Activated CD8-positive, alpha-beta memory T cell treated with anti-CD3 and anti-CD28 coated beads, Interleukin-2, amount 50 U/mL, for 24 hours (primary cell): ENCODE results near the gene PEMT.

Experiments used
- DNase-seq: peaks from one replicate; pipeline ENCODE4 v3.0.0-alpha.2; 2020; ENCODE audit errors: extremely low read depth

PEMT gene

DNA sequence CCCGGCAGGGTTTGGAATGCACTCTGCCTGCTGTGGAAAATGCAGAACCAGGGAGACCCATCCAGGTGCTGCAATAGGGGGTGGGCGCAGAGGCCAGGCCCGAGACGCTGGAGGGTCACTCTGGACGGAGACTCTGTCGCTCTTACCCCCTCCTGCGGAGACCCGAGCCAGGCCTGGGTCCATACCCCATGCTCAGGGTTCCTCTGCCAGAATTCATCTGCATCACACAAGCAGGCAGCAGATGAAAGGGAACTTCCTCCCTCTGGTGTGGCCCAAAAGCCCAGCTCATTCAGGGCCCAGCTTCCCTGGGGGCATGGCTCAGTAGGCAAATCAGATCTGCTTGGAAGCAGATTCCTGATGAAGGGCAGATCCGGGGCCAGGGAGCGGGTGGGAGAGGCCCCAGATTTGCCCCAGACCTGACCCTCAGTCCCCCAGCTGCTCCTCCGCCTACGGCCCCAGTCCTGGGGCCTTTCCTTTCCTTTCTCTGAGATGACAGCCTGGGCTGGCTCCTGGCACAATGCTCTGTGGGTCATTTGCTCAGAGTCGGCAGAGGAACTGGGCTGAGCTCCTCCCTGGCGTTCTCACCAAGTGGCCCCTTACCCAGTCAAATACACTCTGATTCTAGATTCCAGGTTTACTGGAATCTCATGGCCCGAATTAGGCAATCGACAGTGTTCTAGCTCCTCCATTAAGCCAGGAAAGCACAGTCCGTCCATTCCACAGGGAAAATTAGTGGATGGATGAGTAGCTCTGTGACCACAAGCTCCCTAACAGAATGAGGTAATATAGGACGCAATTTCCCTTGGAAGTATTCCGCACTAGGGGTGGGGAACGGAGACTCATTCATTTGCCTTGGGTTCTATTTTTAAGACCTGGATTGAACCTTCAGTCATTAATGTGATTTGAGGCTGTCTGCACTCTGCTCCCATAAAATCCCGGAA, 76.2 kb downstream of the PEMT start:
- DNase-seq, result no peak

GRCh38 chr17:17514361-17514992, 77.0 kb downstream of the PEMT start:
- DNase-seq, result no peak

- no peak for DNase-seq
Observed at GRCh38 chr17:17513626-17514025, 77.9 kb downstream of the PEMT start.

GRCh38 chr17:17512866-17513265, 78.6 kb downstream of the PEMT start:
- DNase-seq, result no peak

DNA sequence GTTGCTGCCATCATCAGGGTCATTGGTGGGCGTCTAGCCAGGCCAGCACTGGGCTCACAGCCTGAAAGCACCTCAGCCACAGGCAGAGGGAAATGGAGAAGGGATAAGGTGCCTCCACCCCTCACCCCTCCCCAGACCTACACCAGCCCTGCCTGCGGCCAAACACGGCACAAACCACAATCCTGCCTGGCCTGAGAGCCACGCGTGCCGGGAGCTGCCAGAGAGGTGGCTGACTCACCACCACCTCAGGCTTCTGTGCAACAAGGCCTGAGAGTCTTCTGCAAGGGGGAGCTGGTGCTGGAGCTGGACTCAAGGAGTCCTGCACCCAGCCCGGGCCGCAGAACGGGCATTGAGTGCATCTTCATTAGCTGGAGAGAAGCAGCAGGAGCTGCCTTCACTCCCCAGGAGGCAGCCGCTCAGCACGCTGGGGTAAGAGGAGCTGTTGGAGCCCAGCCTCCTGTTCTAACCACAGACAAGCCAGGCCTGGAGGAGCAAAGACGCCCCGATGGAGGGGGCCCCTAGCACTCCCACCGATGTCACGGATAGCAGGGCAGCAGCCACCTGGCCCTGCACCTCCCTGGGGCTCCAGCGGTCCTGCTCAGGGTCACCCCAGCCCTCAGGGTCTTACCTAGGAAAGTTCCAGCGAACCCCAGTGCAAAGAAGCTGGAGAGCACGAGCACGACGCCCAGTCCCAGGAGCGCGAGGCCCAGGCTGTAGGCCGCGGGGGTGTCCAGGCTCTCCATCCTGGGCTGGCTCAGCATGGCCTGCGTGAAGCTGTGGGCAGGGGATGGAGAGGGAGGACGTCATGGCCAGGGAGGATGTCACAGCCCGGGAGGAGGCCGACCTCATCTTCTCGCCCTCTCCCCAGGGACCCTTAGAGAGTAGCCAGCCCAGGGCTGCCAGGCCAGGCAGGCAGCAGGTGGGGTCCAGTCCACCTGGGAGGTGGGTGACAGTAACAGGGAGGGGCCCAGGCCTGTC, 79.3 kb downstream of the PEMT start:
- no peak for DNase-seq

GRCh38 chr17:17511293-17511741, 80.2 kb downstream of the PEMT start:
- DNase-seq, result no peak

GRCh38 chr17:17510456-17511292, 80.8 kb downstream of the PEMT start:
- DNase-seq, result no peak

- DNase-seq, result no peak
Observed at GRCh38 chr17:17509601-17510425, 81.7 kb downstream of the PEMT start.

DNA sequence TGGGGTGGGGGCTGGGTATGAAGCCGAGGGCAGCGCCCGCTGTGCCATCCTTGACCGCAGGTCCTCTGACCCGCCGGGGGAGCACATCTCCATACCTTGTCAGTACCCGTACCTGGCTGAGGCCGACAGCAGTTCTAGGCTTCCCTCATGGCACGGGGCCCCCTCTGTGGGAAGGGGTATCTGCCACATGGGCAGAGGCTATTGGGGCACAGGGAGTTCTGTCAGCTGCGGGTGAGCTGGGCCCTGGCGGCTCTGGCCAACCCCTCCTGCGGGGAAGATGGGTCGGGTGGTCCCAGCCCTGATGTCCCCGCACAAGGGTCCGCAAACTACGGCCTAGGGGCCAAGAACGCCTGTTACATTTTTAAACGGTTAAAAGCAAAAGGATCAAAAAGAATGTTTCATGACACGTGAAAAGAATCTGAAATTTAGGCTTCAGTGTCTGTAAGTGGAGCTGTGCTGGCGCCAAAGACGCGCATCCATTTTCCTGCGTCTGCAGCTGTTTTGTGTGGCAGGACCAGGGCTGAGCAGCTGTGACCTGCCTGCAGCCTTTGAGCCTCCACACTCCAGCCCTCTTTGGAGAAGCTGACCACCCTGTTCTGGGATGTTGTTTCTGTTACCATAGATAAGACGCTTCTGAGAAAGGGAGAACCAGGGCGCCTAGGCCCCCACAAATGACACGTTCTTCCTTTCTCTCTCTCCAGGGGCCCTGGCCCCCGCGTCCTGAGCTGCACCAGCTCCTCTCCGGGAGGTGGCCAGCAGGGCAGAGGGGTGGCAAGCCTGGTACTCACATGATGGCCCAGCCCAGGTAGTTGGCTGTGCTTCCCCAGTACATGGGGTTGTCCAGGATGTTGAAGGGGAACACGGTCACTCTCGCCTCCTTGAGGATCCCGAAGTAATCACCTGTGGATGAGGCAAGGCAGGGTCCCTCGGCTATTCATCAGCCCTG, 82.6 kb downstream of the PEMT start:
- no peak for DNase-seq

DNA sequence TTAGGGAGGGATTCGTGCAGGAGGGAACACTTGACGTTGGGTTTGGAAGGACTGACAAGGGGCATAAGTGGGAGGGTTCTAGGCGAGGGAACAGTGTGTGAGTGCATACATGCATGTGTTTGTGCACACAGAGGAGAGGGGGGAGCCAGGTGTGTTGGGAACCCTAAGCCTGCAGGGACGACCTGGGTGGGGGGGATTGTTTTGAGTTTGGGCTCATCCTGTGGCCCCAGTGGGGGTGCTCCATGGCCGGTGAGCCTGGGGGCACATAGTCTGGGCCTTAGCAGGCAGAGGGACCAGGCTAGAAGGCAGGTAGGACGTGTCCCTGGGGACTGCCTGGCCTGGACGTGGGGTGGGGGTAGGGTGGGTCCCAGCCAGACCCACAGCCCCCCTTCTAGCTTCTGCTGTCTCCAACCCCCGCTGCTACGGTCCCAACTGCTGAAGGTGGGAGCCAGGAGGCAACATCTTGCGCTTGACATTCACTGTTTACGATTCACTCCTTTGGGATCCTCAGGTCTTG, 83.4 kb downstream of the PEMT start:
- no peak for DNase-seq

DNA sequence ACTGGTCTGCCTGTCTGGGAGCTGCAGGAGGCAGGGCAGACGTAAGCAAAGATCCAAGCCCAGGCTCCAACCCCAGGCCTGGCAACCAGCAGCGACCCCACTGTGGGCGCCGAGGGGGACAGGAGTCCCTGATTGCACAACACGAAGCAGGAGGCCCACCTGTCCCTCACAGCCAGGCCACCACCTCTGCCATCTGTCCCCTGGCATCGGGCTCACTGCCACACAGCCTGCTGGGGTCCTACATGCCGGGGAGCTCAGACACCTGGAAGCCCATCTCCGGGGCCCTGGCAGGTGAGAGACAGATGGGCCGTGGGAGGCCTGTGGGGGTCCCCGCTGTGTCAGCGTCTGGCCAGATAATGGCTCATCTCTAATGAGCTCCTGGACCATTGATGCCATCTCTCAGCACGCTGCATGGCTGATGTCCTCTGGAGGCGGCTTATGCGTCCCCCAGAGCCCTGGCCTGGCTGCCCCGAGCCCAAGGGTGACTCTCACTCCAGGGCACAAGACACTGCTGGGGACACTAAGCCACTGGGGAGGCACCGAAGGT, 84.0 kb downstream of the PEMT start:
- DNase-seq, result no peak

DNA sequence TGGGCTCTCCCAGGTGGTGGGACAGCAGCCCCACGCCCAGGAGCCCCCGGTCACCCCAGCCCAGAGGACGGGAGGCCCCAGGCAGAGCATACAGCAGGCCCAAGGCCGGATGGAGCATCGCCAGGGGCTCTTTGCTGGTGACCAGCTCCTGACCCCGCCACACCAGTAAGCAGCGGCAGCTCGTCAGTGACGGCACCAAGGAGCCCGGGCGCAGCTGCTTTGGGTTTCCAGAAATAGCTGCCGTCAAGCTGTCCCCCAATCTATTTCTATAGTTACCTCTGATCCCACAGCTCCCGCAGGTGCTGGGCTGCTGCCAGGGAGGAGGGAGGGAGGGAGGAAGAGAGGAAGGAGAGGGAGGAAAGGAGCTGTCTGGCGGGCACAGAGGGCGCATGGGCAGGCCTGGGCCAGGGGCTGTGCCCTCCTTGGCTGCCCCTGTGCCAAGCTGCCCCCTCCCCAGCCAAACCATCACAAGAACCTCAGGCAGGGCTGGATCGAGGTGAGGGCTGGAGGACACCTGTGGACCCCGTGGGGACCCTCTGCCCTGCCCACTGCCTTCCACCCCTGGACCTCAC, 84.5 kb downstream of the PEMT start:
- no peak for DNase-seq

- no peak for DNase-seq
Observed at GRCh38 chr17:17506181-17506741, 85.2 kb downstream of the PEMT start.

DNA sequence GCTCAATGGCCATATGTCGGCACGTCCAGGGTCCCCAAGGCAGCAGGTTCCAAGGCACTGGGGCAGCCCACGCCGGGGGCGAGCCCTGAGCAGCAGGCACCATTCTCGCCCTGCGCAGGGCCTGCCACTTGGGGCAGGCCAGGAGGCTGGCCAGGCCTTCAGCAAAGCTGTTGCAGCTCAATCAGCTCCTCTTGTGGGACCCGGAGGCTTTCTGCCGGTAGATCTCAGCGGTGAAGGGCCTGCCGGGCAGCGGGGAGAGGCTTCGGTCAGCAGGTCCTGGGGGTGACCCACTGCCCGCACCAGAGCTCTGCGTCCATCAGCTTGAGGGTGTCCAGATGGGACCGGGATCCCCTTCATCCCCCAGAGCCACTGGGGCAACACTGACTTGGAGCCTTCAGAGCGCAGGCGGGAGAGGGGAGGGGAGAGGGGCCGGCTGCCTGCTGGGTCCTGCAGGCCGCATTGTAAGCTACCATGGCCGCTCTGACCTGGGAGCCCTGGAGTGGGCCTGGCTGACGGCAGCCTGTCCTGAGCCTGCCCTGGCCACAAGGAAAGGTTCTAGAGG, 85.8 kb downstream of the PEMT start:
- DNase-seq, result no peak

GRCh38 chr17:17505151-17505550, 86.4 kb downstream of the PEMT start:
- DNase-seq, result no peak

GRCh38 chr17:17504341-17505140, 87.0 kb downstream of the PEMT start:
- no peak for DNase-seq
